Chondrocyte (in vitro differentiated cells): ENCODE data around the gene HNRNPA0. TPM values are rescaled to one million over a fixed set of nuclear protein-coding genes. Genes with fewer than 3 reads are reported as not detected.

ENCODE experiments used
- DNase-seq: peaks from one replicate; pipeline ENCODE4 v3.0.0; 2021; ENCODE audit warnings: mixed read lengths, low spot score
- H3K27ac Mint-ChIP-seq: one replicate; pipeline ENCODE4 v1.8.0; 2021; ENCODE audit warnings: mild to moderate bottlenecking, moderate library complexity, mixed read lengths; ENCODE audit not compliant: unreplicated experiment
- H3K27me3 Mint-ChIP-seq: 2 replicates; pipeline ENCODE4 v1.8.0; 2021; ENCODE audit warnings: low read depth, mixed read lengths
- H3K36me3 Mint-ChIP-seq: 2 replicates; pipeline ENCODE4 v1.8.0; 2021; ENCODE audit warnings: low read depth, mixed read lengths
- H3K4me1 Mint-ChIP-seq: 2 replicates; pipeline ENCODE4 v1.8.0; 2021; ENCODE audit warnings: low read depth, mild to moderate bottlenecking, mixed read lengths
- H3K4me3 Mint-ChIP-seq: one replicate; pipeline ENCODE4 v1.8.0; 2021; ENCODE audit warnings: mild to moderate bottlenecking, moderate library complexity, mixed read lengths; ENCODE audit not compliant: unreplicated experiment
- H3K9me3 Mint-ChIP-seq: 2 replicates; pipeline ENCODE4 v1.8.0; 2021; ENCODE audit warnings: low read depth, mixed read lengths
- total RNA-seq: library from RNA; stranded (reverse); gene quantifications from 3 replicates; pipeline ENCODE4 v1.2.1, GENCODE V29; 2021
- TF ChIP-seq, protein P1 (sequence below): fragments of 200-600 bp; sonication (generic); IDR thresholded peaks from 2 replicates; pipeline ENCODE4 v1.5.0; 2021; ENCODE audit warnings: antibody characterized with exemption, mild to moderate bottlenecking, moderate library complexity

Gene HNRNPA0
- total RNA-seq, 1 donor from 2014 or later, result 35.0 TPM

DNA sequence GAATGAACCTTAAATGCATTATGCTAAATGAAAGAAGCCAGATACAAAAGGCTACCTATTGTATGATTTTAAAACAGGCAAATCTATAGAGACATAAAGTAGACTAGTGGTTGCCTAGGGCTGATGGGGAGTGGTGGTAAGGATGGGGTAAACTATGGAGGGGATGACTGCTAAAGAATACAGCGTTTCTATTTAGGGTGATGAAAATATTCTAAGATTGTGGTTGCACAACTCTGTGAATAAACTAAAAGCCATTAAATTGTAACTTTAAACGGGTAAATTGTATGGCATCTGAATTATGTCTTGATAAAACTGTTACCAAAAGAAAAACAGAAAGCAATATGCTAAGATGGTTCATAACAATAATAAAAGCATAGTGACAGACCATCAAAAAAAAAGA, 39.7 kb downstream of the HNRNPA0 start:
- DNase-seq, result no peak
- TF ChIP-seq, protein P1, sequence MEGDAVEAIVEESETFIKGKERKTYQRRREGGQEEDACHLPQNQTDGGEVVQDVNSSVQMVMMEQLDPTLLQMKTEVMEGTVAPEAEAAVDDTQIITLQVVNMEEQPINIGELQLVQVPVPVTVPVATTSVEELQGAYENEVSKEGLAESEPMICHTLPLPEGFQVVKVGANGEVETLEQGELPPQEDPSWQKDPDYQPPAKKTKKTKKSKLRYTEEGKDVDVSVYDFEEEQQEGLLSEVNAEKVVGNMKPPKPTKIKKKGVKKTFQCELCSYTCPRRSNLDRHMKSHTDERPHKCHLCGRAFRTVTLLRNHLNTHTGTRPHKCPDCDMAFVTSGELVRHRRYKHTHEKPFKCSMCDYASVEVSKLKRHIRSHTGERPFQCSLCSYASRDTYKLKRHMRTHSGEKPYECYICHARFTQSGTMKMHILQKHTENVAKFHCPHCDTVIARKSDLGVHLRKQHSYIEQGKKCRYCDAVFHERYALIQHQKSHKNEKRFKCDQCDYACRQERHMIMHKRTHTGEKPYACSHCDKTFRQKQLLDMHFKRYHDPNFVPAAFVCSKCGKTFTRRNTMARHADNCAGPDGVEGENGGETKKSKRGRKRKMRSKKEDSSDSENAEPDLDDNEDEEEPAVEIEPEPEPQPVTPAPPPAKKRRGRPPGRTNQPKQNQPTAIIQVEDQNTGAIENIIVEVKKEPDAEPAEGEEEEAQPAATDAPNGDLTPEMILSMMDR, result no peak
- Mint-ChIP-seq H3K27ac (no peak overlapping the region), H3K27me3 (no peaks in the 10 kb centered on the region), H3K36me3 (peaks cover 5% of the 10 kb centered on the region), H3K4me1 (peaks cover 19% of the 10 kb centered on the region), H3K9me3 (peaks cover 18% of the 10 kb centered on the region), H3K4me3 (no peak overlapping the region)

DNA sequence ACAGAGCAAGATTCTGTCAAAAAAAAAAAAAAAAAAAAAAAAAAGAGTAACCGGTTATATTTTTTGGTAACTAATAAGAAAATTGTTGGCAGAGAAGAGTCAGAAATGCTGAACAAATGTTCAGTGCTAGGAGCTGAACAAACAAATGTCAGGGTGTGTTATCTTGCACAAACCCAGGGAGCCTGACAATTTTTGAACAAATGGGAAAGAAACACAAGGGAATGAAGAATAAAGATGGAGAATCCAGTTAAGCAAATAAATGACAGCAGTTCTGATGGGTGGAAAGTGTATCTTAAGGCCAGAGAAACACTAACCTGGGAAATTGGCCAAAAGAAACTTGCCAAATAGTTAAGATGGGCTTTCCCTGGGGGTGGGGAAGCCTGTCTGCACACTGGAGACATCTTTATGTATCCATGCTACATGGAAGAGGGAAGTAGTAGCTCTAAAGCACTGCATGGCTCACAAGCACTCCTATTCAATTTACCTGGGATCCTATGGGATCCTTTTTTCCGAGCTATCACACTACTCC, 42.0 kb downstream of the HNRNPA0 start:
- no peak for DNase-seq
- H3K27ac Mint-ChIP-seq, result no peak overlapping the region
- peaks cover 5% of the 10 kb centered on the region for H3K36me3 Mint-ChIP-seq
- TF ChIP-seq, protein P1, result no peak
- H3K27me3 Mint-ChIP-seq, result no peaks in the 10 kb centered on the region
- peaks cover 18% of the 10 kb centered on the region for H3K9me3 Mint-ChIP-seq
- H3K4me3 Mint-ChIP-seq, result no peak overlapping the region
- H3K4me1 Mint-ChIP-seq, result peaks cover 19% of the 10 kb centered on the region

DNA sequence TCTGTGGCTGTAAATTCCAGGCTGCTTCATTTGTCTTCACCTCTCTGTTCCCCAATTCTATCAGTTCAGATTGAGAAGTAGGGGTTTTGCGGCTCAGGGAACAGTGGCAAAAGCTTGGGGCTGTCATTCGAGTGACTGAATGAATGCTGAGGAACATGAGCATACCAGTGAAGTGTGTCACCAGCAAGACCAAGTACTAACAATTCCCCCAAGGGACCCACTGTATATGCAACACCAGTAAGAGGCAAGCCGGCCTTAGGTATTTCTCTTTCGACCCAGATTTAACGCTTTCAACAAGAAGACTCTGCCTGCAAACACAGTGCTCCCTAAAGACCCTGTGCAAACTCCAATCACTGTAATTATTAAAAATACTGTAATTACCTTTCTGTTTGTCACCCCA, 44.1 kb downstream of the HNRNPA0 start:
- Mint-ChIP-seq H3K9me3 (peaks cover 18% of the 10 kb centered on the region), H3K36me3 (peaks cover 5% of the 10 kb centered on the region), H3K27me3 (no peaks in the 10 kb centered on the region), H3K27ac (no peak overlapping the region), H3K4me1 (peaks cover 25% of the 10 kb centered on the region), H3K4me3 (no peak overlapping the region)
- DNase-seq, result no peak
- TF ChIP-seq, protein P1, result no peak

DNA sequence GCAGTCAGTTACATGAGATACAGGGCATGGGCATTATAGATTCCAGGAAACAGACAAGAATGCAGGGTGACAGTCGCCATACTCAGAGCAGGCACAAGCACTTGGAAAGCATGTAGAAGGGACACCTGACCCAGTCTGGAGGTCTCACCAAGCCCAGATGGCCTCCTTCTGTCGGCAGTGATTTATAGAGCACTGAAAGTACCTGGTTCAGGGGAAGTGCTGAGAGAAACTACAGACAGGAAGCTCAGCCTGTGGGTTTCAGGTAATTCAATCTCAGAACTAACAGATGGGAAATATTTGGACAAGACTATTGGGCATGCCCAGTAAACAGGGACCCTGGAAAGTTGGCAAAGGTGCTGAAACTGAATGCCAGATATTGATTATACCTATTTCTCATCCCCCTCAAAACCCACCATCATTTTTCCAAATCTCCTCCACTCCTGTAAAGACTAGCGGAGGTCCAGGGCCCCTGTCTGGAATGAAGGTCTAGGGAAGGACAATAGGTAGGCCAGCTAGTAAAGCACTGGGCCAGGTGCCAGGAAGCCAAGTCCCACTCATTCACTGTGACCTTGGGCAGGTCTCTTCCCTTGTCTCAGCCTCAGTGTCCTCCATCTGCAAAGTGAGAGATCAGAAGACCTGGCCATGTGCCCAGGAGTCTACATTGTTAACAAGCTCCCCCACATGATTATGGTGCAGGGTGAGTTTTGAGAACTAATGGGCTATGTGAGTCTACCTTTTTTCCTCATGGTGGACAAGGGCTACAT, 45.2 kb downstream of the HNRNPA0 start:
- peaks cover 25% of the 10 kb centered on the region for H3K4me1 Mint-ChIP-seq

DNA sequence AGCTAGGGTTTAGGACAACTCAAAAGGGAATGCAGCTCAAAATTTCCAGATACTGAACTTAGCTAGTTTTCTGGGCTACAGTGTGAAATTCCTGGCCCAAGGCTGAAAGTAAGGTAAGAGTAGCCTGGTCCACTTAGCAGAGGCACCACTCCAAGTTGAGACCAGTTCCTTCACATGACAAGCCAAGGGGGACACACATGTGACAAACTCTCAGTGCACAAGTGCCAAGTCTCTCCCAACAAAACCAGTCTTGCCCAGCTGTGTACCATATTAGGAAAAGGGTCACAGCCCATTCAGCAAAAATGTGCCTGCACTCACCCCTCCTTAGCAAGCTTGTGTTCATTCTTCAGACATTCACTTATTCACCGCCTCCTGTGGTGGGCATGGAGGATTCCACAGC, 46.1 kb downstream of the HNRNPA0 start:
- no peak for DNase-seq
- Mint-ChIP-seq H3K4me1 (peaks cover 25% of the 10 kb centered on the region), H3K36me3 (peaks cover 2% of the 10 kb centered on the region), H3K9me3 (peaks cover 6% of the 10 kb centered on the region), H3K4me3 (no peak overlapping the region), H3K27me3 (no peaks in the 10 kb centered on the region), H3K27ac (no peak overlapping the region)
- TF ChIP-seq, protein P1, result no peak

More for the DNA sequence above, 45.2 kb downstream of the HNRNPA0 start:
- H3K27me3 Mint-ChIP-seq, result no peaks in the 10 kb centered on the region
- no peak overlapping the region for H3K4me3 Mint-ChIP-seq
- H3K27ac Mint-ChIP-seq, result no peak overlapping the region
- H3K9me3 Mint-ChIP-seq, result peaks cover 12% of the 10 kb centered on the region
- TF ChIP-seq, protein P1, result no peak
- DNase-seq, result no peak
- peaks cover 4% of the 10 kb centered on the region for H3K36me3 Mint-ChIP-seq
